ENCODE results near the gene JAG1.

The JAG1 gene

GRCh38 chr20:10699489-10699888 is 25.7 kb upstream of the JAG1 start:
- DNase-seq, result no peak

GRCh38 chr20:10696650-10697049 is 22.9 kb upstream of the JAG1 start:
- DNase-seq, result no peak

- DNase-seq, result no peak
Observed at GRCh38 chr20:10689385-10689784, 15.6 kb upstream of the JAG1 start.

GRCh38 chr20:10687895-10688294 is 14.1 kb upstream of the JAG1 start:
- DNase-seq, result no peak

GRCh38 chr20:10686356-10687133 is 12.7 kb upstream of the JAG1 start:
- no peak for DNase-seq

- DNase-seq, result no peak
Observed at GRCh38 chr20:10683537-10683936, 9.7 kb upstream of the JAG1 start.

- no peak for DNase-seq
Observed at GRCh38 chr20:10682939-10683338, 9.1 kb upstream of the JAG1 start.

GRCh38 chr20:10681494-10681893 is 7.7 kb upstream of the JAG1 start:
- no peak for DNase-seq

- DNase-seq, result no peak
Observed at GRCh38 chr20:10680571-10680970, 6.8 kb upstream of the JAG1 start.

- no peak for DNase-seq
Observed at GRCh38 chr20:10679269-10679668, 5.5 kb upstream of the JAG1 start.

GRCh38 chr20:10676518-10676917 is 2.7 kb upstream of the JAG1 start:
- DNase-seq, result no peak

- no peak for DNase-seq
Observed at GRCh38 chr20:10675450-10675848, 1.6 kb upstream of the JAG1 start.

- peak; percentile 47 for DNase-seq
Observed at GRCh38 chr20:10674684-10675449, 1.1 kb upstream of the JAG1 start.

- no peak for DNase-seq
Observed at GRCh38 chr20:10673176-10673841, 490 bp downstream of the JAG1 start.

- no peak for DNase-seq
Observed at GRCh38 chr20:10672624-10673127, 1.1 kb downstream of the JAG1 start.

GRCh38 chr20:10671919-10672623 is 1.7 kb downstream of the JAG1 start:
- DNase-seq, result no peak

GRCh38 chr20:10671221-10671918 is 2.4 kb downstream of the JAG1 start:
- DNase-seq, result no peak

- no peak for DNase-seq
Observed at GRCh38 chr20:10670501-10671220, 3.1 kb downstream of the JAG1 start.

- no peak for DNase-seq
Observed at GRCh38 chr20:10669843-10670446, 3.9 kb downstream of the JAG1 start.

- DNase-seq, result no peak
Observed at GRCh38 chr20:10668677-10669368, 5.0 kb downstream of the JAG1 start.

Measured in NCI-H774 (cell line).